ENCODE results near the gene C3orf22.
A peak's percentile ranks its signal among the peaks of the same experiment; 100 is the strongest.
"Not testable (repeated sequence)": the region's sequence is repeated elsewhere in the genome, so short reads cannot be mapped to it uniquely, and the experiment has no call there.

C3orf22 gene

GRCh38 chr3:126558336-126559071 lies at the start of gene C3orf22:
Gene C3orf22 (minus strand): TSS chr3:126558932. CDS start chr3:126553390, 5,542 bp downstream.
- no peak for DNase-seq (ENCODE audit: low spot score)

GRCh38 chr3:126607214-126607908 lies 48.6 kb upstream of the C3orf22 start:
- peak; percentile 73 for DNase-seq (ENCODE audit: low spot score)

- peak; percentile 77 for DNase-seq (ENCODE audit: low spot score)
These were observed 47.3 kb upstream of the C3orf22 start for GRCh38 chr3:126606001-126606400.

GRCh38 chr3:126604691-126605090 lies 46.0 kb upstream of the C3orf22 start:
- DNase-seq (ENCODE audit: low spot score): no peak

- no peak for DNase-seq (ENCODE audit: low spot score)
These were observed 40.4 kb upstream of the C3orf22 start for GRCh38 chr3:126599101-126599500.

- DNase-seq (ENCODE audit: low spot score): not testable (repeated sequence)
These were observed 36.7 kb upstream of the C3orf22 start for GRCh38 chr3:126595479-126595878.

- DNase-seq (ENCODE audit: low spot score): not testable (repeated sequence)
These were observed 32.8 kb upstream of the C3orf22 start for GRCh38 chr3:126591515-126591914.

GRCh38 chr3:126582311-126582710 lies 23.6 kb upstream of the C3orf22 start:
- DNase-seq (ENCODE audit: low spot score): no peak

- DNase-seq (ENCODE audit: low spot score): no peak
These were observed 22.8 kb upstream of the C3orf22 start for GRCh38 chr3:126581569-126581968.

GRCh38 chr3:126580746-126581145 lies 22.0 kb upstream of the C3orf22 start:
- DNase-seq (ENCODE audit: low spot score): no peak

GRCh38 chr3:126578702-126579101 lies 20.0 kb upstream of the C3orf22 start:
- DNase-seq (ENCODE audit: low spot score): no peak

- DNase-seq (ENCODE audit: low spot score): no peak
These were observed 18.5 kb upstream of the C3orf22 start for GRCh38 chr3:126577261-126577660.

- DNase-seq (ENCODE audit: low spot score): no peak
These were observed 14.9 kb upstream of the C3orf22 start for GRCh38 chr3:126573492-126574117.

GRCh38 chr3:126571078-126571477 lies 12.3 kb upstream of the C3orf22 start:
- no peak for DNase-seq (ENCODE audit: low spot score)

- DNase-seq (ENCODE audit: low spot score): no peak
These were observed 11.4 kb upstream of the C3orf22 start for GRCh38 chr3:126570103-126570541.

- no peak for DNase-seq (ENCODE audit: low spot score)
These were observed 10.8 kb upstream of the C3orf22 start for GRCh38 chr3:126569390-126569975.

- no peak for DNase-seq (ENCODE audit: low spot score)
These were observed 10.1 kb upstream of the C3orf22 start for GRCh38 chr3:126568776-126569342.

GRCh38 chr3:126567696-126568438 lies 9.1 kb upstream of the C3orf22 start:
- no peak for DNase-seq (ENCODE audit: low spot score)

GRCh38 chr3:126562737-126563276 lies 4.1 kb upstream of the C3orf22 start:
- DNase-seq (ENCODE audit: low spot score): no peak

GRCh38 chr3:126557761-126558160 lies 971 bp downstream of the C3orf22 start:
- no peak for DNase-seq (ENCODE audit: low spot score)

- no peak for DNase-seq (ENCODE audit: low spot score)
These were observed 1.4 kb downstream of the C3orf22 start for GRCh38 chr3:126557415-126557745.
